K562 (cell line): ENCODE results near the gene ATE1.

Experiments used
- CTCF ChIP-seq, 3 experiments: IDR thresholded peaks in 2 of 3; conservative IDR thresholded peaks in 1 of 3; 2 replicates each; pipeline ENCODE4 v1.5.1; 2011 to 2012; ENCODE audit warnings: low read length in 3 of 3, mild to moderate bottlenecking in 3 of 3, control low read depth in 2 of 3, improper control_type of control experiment in 1 of 3, inconsistent platforms in 1 of 3, low read depth in 1 of 3, mixed read lengths in 1 of 3, moderate library complexity in 1 of 3; ENCODE audit not compliant: insufficient read depth in 2 of 3
- IRF9 ChIP-seq: fragments of 450-650 bp; IDR thresholded peaks from 2 replicates; pipeline ENCODE4 v1.6.1; 2016; ENCODE audit warnings: missing biosample characterization, missing genetic modification characterization
- KLF1 ChIP-seq: fragments of 450-650 bp; IDR thresholded peaks from 2 replicates; pipeline ENCODE4 v1.6.1; 2016; ENCODE audit warnings: missing genetic modification characterization, missing compliant biosample characterization
- MAX ChIP-seq: sonication (generic); formaldehyde crosslinking; IDR thresholded peaks from 2 replicates; pipeline ENCODE4 v1.9.0; 2022; ENCODE audit warnings: mild to moderate bottlenecking, missing genetic modification reagents
- MXI1 ChIP-seq: IDR thresholded peaks from 2 replicates; pipeline ENCODE4 v1.6.1; 2011; ENCODE audit warnings: low read depth, mild to moderate bottlenecking, improper control_type of control experiment, low read length
- NCOA1 ChIP-seq: fragments of 450-650 bp; IDR thresholded peaks from 2 replicates; pipeline ENCODE4 v1.6.1; 2016; ENCODE audit warnings: low read depth
- NFIX ChIP-seq: fragments of 250-450 bp; sonication (Bioruptor Pico); IDR thresholded peaks from 2 replicates; pipeline ENCODE4 v1.4.0; 2020; ENCODE audit warnings: low read depth, mild to moderate bottlenecking, moderate library complexity
- NR2C2 ChIP-seq, 2 experiments: fragments of 200-800 bp in 1 of 2; sonication (Bioruptor generic) in 1 of 2; sonication (generic) in 1 of 2; formaldehyde crosslinking in 1 of 2; IDR thresholded peaks; 2 replicates each; pipeline versions ENCODE4 v1.6.1 to v1.8.0; 2016 to 2022; ENCODE audit warnings: mild to moderate bottlenecking in 1 of 2, missing compliant biosample characterization in 1 of 2, missing genetic modification characterization in 1 of 2, missing genetic modification reagents in 1 of 2
- PYGO2 ChIP-seq: fragments of 450-650 bp; IDR thresholded peaks from 2 replicates; pipeline ENCODE4 v1.6.1; 2016; ENCODE audit warnings: mild to moderate bottlenecking, missing genetic modification characterization, moderate library complexity, missing compliant biosample characterization
- SPI1 ChIP-seq: IDR thresholded peaks from 2 replicates; pipeline ENCODE4 v1.6.1; 2011; ENCODE audit warnings: low read depth, low read length, control low read depth, borderline replicate concordance
- TEAD4 ChIP-seq, 2 experiments: sonication (generic) in 1 of 2; formaldehyde crosslinking in 1 of 2; IDR thresholded peaks; 2 replicates each; pipeline versions ENCODE4 v1.6.1 to v1.8.0; 2012 to 2022; ENCODE audit warnings: borderline replicate concordance in 1 of 2, inconsistent platforms in 1 of 2, low read length in 1 of 2, mild to moderate bottlenecking in 1 of 2, missing genetic modification reagents in 1 of 2
- ZBTB33 ChIP-seq: sonication (generic); formaldehyde crosslinking; IDR thresholded peaks from 2 replicates; pipeline ENCODE4 v1.8.1; 2023; ENCODE audit warnings: mild to moderate bottlenecking, missing genetic modification reagents
- ZFP1 ChIP-seq: fragments of 450-650 bp; formaldehyde crosslinking; IDR thresholded peaks from 2 replicates; pipeline ENCODE4 v1.4.0; 2020; ENCODE audit warnings: mild to moderate bottlenecking, mixed read lengths
- ZNF518B ChIP-seq: fragments of 250-450 bp; sonication (Bioruptor Pico); IDR thresholded peaks from 2 replicates; pipeline ENCODE4 v1.5.0; 2021; ENCODE audit warnings: mild to moderate bottlenecking, moderate library complexity

- no peak for TF ChIP-seq KLF1 (tag)
- TF ChIP-seq ZFP1, result no peak
- no peak for TF ChIP-seq NR2C2 (CRISPR knock-in tag; IDR thresholded peaks at IDR 0.05)
- no peak for TF ChIP-seq NR2C2 (tag; IDR thresholded peaks at IDR 0.05)
- no peak for TF ChIP-seq IRF9
- TF ChIP-seq ZNF518B (CRISPR knock-in tag), result no peak
- no peak for TF ChIP-seq NCOA1
- no peak for TF ChIP-seq CTCF (IDR thresholded peaks at IDR 0.05 in 2 of 3, conservative IDR thresholded peaks at IDR 0.05 in 1 of 3; ENCODE audit: insufficient read depth in 2 of 3, low read depth in 1 of 3, low read length in 3 of 3)
- no peak for TF ChIP-seq ZBTB33
- no peak for TF ChIP-seq PYGO2 (tag)
- no peak for TF ChIP-seq NFIX (CRISPR knock-in tag)
- no peak for TF ChIP-seq TEAD4 (IDR thresholded peaks at IDR 0.05; ENCODE audit: low read length)
- TF ChIP-seq TEAD4 (CRISPR knock-in tag; IDR thresholded peaks at IDR 0.05; ENCODE audit: borderline replicate concordance), result no peak
- TF ChIP-seq SPI1, result no peak
- no peak for TF ChIP-seq MXI1
- TF ChIP-seq MAX (CRISPR knock-in tag), result no peak
Observed at GRCh38 chr10:121914661-121915060, 13.2 kb downstream of the ATE1 start.
